ENCODE data around the gene PCDHB2. TPM values are rescaled to one million over a fixed set of nuclear protein-coding genes. Genes with fewer than 3 reads are reported as not detected.
"Not testable (repeated sequence)": the region's sequence is repeated elsewhere in the genome, so short reads cannot be mapped to it uniquely, and the experiment has no call there.

The PCDHB2 gene
- total and polyA plus RNA-seq, 10 of the 15 experiments (the other 5 are each of a cell fraction or from before 2014, with no cell fraction given) = 0.08 to 0.17 (median 0.12) TPM; not detected in 6

DNA sequence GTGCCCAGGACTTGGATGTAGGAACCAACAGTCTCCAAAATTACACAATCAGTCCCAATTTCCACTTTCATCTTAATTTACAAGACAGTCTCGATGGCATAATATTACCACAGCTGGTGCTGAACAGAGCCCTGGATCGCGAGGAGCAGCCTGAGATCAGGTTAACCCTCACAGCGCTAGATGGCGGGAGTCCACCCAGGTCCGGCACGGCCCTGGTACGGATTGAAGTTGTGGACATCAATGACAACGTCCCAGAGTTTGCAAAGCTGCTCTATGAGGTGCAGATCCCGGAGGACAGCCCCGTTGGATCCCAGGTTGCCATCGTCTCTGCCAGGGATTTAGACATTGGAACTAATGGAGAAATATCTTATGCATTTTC, 837 bp downstream of the PCDHB2 start:
- intact Hi-C loops (cut with micrococcal nuclease; ENCODE audit: unreplicated experiment) = no loop called here

DNA sequence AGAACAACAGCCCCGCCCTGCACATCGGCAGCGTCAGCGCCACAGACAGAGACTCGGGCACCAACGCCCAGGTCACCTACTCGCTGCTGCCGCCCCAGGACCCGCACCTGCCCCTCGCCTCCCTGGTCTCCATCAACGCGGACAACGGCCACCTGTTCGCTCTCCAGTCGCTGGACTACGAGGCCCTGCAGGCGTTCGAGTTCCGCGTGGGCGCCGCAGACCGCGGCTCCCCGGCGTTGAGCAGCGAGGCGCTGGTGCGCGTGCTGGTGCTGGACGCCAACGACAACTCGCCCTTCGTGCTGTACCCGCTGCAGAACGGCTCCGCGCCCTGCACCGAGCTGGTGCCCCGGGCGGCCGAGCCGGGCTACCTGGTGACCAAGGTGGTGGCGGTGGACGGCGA, 1.8 kb downstream of the PCDHB2 start:
- H3K4me2 ChIP-seq (ENCODE audit: control insufficient read depth, insufficient read depth); H3K36me3 ChIP-seq (ENCODE audit: control insufficient read depth in 2 of 2, insufficient read depth in 2 of 2, low read length in 1 of 2); H3K27me3 ChIP-seq (replicated peaks in 1 of 2; ENCODE audit: control insufficient read depth in 2 of 2, insufficient read depth in 2 of 2, low read length in 1 of 2); H3K79me2 ChIP-seq (ENCODE audit: control insufficient read depth, insufficient read depth, low read length); H3K4me3 ChIP-seq; DNase-seq (ENCODE audit: low read depth, low spot score); CTCF ChIA-PET; BruUV-seq (replicated peaks); H3K9me3 ChIP-seq (replicated peaks; ENCODE audit: control insufficient read depth, insufficient read depth, low read length); intact Hi-C loops (cut with micrococcal nuclease; ENCODE audit: unreplicated experiment); ATAC-seq; FAIRE-seq; SMC1A ChIA-PET (ENCODE audit: uncharacterized antibody, unreplicated experiment); H3K27ac ChIP-seq (ENCODE audit: control insufficient read depth, insufficient read depth); H4K20me1 ChIP-seq (ENCODE audit: control insufficient read depth, insufficient read depth); in situ Hi-C loops (cut with MboI); H3K9ac ChIP-seq (ENCODE audit: control insufficient read depth, insufficient read depth, low read length); RAD21 ChIA-PET (ENCODE audit: unreplicated experiment); POLR2A ChIA-PET; H3K4me1 ChIP-seq (ENCODE audit: control insufficient read depth, insufficient read depth, low read length); H2AFZ ChIP-seq (ENCODE audit: control insufficient read depth, low read depth, low read length): not testable (repeated sequence)
- WGBS (ENCODE audit: insufficient coverage, insufficient replicate concordance, low lambda C conversion rate, missing lambda C conversion rate) = 66% methylated on average over 22 of the region's 46 CpGs

More for the DNA sequence above, 837 bp downstream of the PCDHB2 start:
- no peaks in the 10 kb centered on the region for H4K20me1 ChIP-seq (ENCODE audit: control insufficient read depth, insufficient read depth)
- no peak overlapping the region for H2AFZ ChIP-seq (ENCODE audit: control insufficient read depth, low read depth, low read length)
- ChIA-PET SMC1A (ENCODE audit: uncharacterized antibody, unreplicated experiment) (no interaction called here), RAD21 (ENCODE audit: unreplicated experiment) (no interaction called here), POLR2A (no interaction called here), CTCF (interaction anchor here (0.7 kb wide), 1 partner anchor 310 kb away, joined by 3 read pairs; no protein-coding TSS in a partner anchor)
- H3K9ac ChIP-seq (ENCODE audit: control insufficient read depth, insufficient read depth, low read length) = no peak overlapping the region
- DNase-seq (ENCODE audit: low read depth, low spot score) = no peak
- H3K4me1 ChIP-seq (ENCODE audit: control insufficient read depth, insufficient read depth, low read length) = no peaks in the 10 kb centered on the region
- H3K79me2 ChIP-seq (ENCODE audit: control insufficient read depth, insufficient read depth, low read length) = no peaks in the 10 kb centered on the region
- H3K27me3 ChIP-seq (replicated peaks in 1 of 2; ENCODE audit: control insufficient read depth in 2 of 2, insufficient read depth in 2 of 2, low read length in 1 of 2) = no peaks in the 10 kb centered on the region
- BruUV-seq (replicated peaks) = no TSS peak
- no peak overlapping the region for H3K4me3 ChIP-seq
- no peak for FAIRE-seq
- H3K27ac ChIP-seq (ENCODE audit: control insufficient read depth, insufficient read depth) = no peak overlapping the region
- in situ Hi-C loops (cut with MboI) = no loop called here
- H3K9me3 ChIP-seq (replicated peaks; ENCODE audit: control insufficient read depth, insufficient read depth, low read length) = no peaks in the 10 kb centered on the region; the same call in 2 of the 3 replicates
- no peak overlapping the region for H3K4me2 ChIP-seq (ENCODE audit: control insufficient read depth, insufficient read depth)
- no peak for ATAC-seq
- TF ChIP-seq, protein P1, sequence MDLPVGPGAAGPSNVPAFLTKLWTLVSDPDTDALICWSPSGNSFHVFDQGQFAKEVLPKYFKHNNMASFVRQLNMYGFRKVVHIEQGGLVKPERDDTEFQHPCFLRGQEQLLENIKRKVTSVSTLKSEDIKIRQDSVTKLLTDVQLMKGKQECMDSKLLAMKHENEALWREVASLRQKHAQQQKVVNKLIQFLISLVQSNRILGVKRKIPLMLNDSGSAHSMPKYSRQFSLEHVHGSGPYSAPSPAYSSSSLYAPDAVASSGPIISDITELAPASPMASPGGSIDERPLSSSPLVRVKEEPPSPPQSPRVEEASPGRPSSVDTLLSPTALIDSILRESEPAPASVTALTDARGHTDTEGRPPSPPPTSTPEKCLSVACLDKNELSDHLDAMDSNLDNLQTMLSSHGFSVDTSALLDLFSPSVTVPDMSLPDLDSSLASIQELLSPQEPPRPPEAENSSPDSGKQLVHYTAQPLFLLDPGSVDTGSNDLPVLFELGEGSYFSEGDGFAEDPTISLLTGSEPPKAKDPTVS (IDR thresholded peaks at IDR 0.05; ENCODE audit: low read depth, low read length) = no peak
- no peaks in the 10 kb centered on the region for H3K36me3 ChIP-seq (ENCODE audit: control insufficient read depth in 2 of 2, insufficient read depth in 2 of 2, low read length in 1 of 2)
- WGBS (ENCODE audit: insufficient coverage, insufficient replicate concordance, low lambda C conversion rate, missing lambda C conversion rate) = 42% methylated on average over 12 of the region's 12 CpGs

DNA sequence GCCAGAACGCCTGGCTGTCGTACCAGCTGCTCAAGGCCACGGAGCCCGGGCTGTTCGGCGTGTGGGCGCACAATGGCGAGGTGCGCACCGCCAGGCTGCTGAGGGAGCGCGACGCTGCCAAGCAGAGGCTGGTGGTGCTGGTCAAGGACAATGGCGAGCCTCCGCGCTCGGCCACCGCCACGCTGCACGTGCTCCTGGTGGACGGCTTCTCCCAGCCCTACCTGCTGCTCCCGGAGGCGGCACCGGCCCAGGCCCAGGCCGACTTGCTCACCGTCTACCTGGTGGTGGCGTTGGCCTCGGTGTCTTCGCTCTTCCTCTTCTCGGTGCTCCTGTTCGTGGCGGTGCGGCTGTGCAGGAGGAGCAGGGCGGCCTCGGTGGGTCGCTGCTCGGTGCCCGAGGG, 2.2 kb downstream of the PCDHB2 start:
- CTCF ChIA-PET; H3K27me3 ChIP-seq (replicated peaks in 1 of 2; ENCODE audit: control insufficient read depth in 2 of 2, insufficient read depth in 2 of 2, low read length in 1 of 2); DNase-seq (ENCODE audit: low read depth, low spot score); H3K9me3 ChIP-seq (replicated peaks; ENCODE audit: control insufficient read depth, insufficient read depth, low read length); H3K4me2 ChIP-seq (ENCODE audit: control insufficient read depth, insufficient read depth); SMC1A ChIA-PET (ENCODE audit: uncharacterized antibody, unreplicated experiment); H4K20me1 ChIP-seq (ENCODE audit: control insufficient read depth, insufficient read depth); H3K4me1 ChIP-seq (ENCODE audit: control insufficient read depth, insufficient read depth, low read length); BruUV-seq (replicated peaks); in situ Hi-C loops (cut with MboI); intact Hi-C loops (cut with micrococcal nuclease; ENCODE audit: unreplicated experiment); H2AFZ ChIP-seq (ENCODE audit: control insufficient read depth, low read depth, low read length); ATAC-seq; H3K4me3 ChIP-seq; H3K36me3 ChIP-seq (ENCODE audit: control insufficient read depth in 2 of 2, insufficient read depth in 2 of 2, low read length in 1 of 2); FAIRE-seq; H3K79me2 ChIP-seq (ENCODE audit: control insufficient read depth, insufficient read depth, low read length); POLR2A ChIA-PET; H3K27ac ChIP-seq (ENCODE audit: control insufficient read depth, insufficient read depth); RAD21 ChIA-PET (ENCODE audit: unreplicated experiment); H3K9ac ChIP-seq (ENCODE audit: control insufficient read depth, insufficient read depth, low read length): not testable (repeated sequence)
- 74% methylated on average over 32 of the region's 38 CpGs for WGBS (ENCODE audit: insufficient coverage, insufficient replicate concordance, low lambda C conversion rate, missing lambda C conversion rate)
